HTR-8/SVneo (cell line): Measurements from ENCODE around the gene SEC11A.
"Not testable (repeated sequence)": the region's sequence is repeated elsewhere in the genome, so short reads cannot be mapped to it uniquely, and the experiment has no call there.

Experiments used
- DNase-seq: peaks from one replicate; pipeline ENCODE4 v3.0.0; 2011; ENCODE audit warnings: low spot score, mixed read lengths; ENCODE audit not compliant: insufficient read length
- FAIRE-seq: peaks from 2 replicates; lab custom pipeline; 2011; peaks lifted over from hg19 to GRCh38; lab: Jason Lieb, UNC

The SEC11A gene

GRCh38 chr15:84647726-84648125 is 68.2 kb downstream of the SEC11A start:
- DNase-seq (no peak), FAIRE-seq (no peak)

GRCh38 chr15:84645997-84646396 is 69.9 kb downstream of the SEC11A start:
- FAIRE-seq (no peak), DNase-seq (no peak)

- FAIRE-seq (no peak), DNase-seq (no peak)
Observed at GRCh38 chr15:84645496-84645895, 70.4 kb downstream of the SEC11A start.

- FAIRE-seq, result no peak
- DNase-seq, result no peak
Observed at GRCh38 chr15:84643838-84644237, 72.1 kb downstream of the SEC11A start.

GRCh38 chr15:84642640-84643039 is 73.3 kb downstream of the SEC11A start:
- not testable (repeated sequence) for DNase-seq, FAIRE-seq

- FAIRE-seq, DNase-seq: not testable (repeated sequence)
Observed at GRCh38 chr15:84641871-84642270, 74.1 kb downstream of the SEC11A start.

- DNase-seq, result no peak
Observed at GRCh38 chr15:84638103-84638502, 77.8 kb downstream of the SEC11A start.

GRCh38 chr15:84634228-84634837 is 81.6 kb downstream of the SEC11A start:
- no peak for FAIRE-seq

More at GRCh38 chr15:84638103-84638502, 77.8 kb downstream of the SEC11A start:
- FAIRE-seq, result no peak

GRCh38 chr15:84633311-84634227 is 82.4 kb downstream of the SEC11A start:
- FAIRE-seq (peak; percentile 4), DNase-seq (no peak)

More at GRCh38 chr15:84634228-84634837, 81.6 kb downstream of the SEC11A start:
- no peak for DNase-seq

GRCh38 chr15:84631706-84632272 is 84.2 kb downstream of the SEC11A start:
- FAIRE-seq (no peak), DNase-seq (no peak)

GRCh38 chr15:84629033-84629432 is 86.9 kb downstream of the SEC11A start:
- FAIRE-seq, result no peak
- no peak for DNase-seq

GRCh38 chr15:84625123-84625522 is 90.8 kb downstream of the SEC11A start:
- FAIRE-seq (no peak), DNase-seq (no peak)

- no peak for DNase-seq
- no peak for FAIRE-seq
Observed at GRCh38 chr15:84624359-84624758, 91.6 kb downstream of the SEC11A start.

GRCh38 chr15:84621358-84621979 is 94.5 kb downstream of the SEC11A start:
- no peak for DNase-seq
- FAIRE-seq, result no peak

- FAIRE-seq, result no peak
Observed at GRCh38 chr15:84620626-84621025, 95.3 kb downstream of the SEC11A start.

More at GRCh38 chr15:84620626-84621025, 95.3 kb downstream of the SEC11A start:
- no peak for DNase-seq
